GM12873 (cell line): ENCODE measurements around the gene HOXA5.

ENCODE experiments used
- CTCF ChIP-seq: IDR thresholded peaks from 2 replicates; pipeline ENCODE4 v1.5.1; 2012; ENCODE audit warnings: low read depth, mild to moderate bottlenecking, moderate library complexity, low read length, control low read depth; ENCODE audit not compliant: insufficient read depth; ENCODE audit errors: missing control alignments

The HOXA5 gene

GRCh38 chr7:27162561-27163287 lies 19.2 kb upstream of the HOXA5 start:
- no peak for TF ChIP-seq CTCF

- no peak for TF ChIP-seq CTCF
Measured at GRCh38 chr7:27161721-27162560, 18.5 kb upstream of the HOXA5 start.

- TF ChIP-seq CTCF = no peak
Measured at GRCh38 chr7:27161214-27161720, 17.8 kb upstream of the HOXA5 start.

- TF ChIP-seq CTCF = peak; percentile 98
Measured at GRCh38 chr7:27160546-27161213, 17.2 kb upstream of the HOXA5 start.

GRCh38 chr7:27160145-27160545 lies 16.7 kb upstream of the HOXA5 start:
- TF ChIP-seq CTCF = no peak

- no peak for TF ChIP-seq CTCF
Measured at GRCh38 chr7:27159266-27160144, 16.0 kb upstream of the HOXA5 start.
